CD4-positive, alpha-beta T cell treated with Interleukin-4 for 4 hours (primary cell): ENCODE measurements around the gene ERC1.

Experiments
- DNase-seq: peaks from one replicate; pipeline ENCODE4 v3.0.0-alpha.2; 2020

Gene ERC1

DNA sequence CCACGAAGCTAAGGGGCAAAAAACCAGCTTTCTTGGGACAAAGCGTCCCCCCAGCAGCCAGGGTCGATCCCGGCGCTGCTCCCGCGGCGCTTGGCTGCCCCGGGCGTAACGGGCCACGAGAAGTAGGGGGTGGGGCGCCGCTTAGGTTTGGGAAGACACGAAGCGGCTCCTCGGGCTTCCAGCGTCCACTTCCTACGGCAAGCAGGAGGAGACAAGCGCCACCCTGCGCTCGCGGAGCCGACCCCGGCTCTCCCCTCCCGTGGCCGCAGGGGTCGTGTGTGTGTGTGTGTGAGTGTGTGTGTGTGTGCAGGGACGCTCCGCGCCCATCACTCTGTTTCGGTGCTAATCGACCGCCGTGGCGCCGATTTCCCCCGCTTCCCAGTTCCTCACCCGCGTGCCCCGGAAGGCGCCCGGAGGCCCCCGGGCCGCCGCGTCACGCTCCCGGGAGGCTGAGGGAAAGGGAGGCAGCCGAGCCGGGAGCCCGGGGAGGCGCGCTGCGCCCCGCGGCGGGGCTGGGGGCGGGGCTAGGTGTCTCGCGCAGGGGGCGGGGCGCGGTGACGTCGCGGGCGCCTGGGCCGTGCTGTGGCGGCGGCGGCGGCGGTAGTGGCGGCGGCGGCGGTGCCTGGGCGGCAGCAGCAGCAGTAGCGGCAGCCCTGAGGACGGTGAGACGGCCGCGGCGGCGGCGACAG, at the start of gene ERC1:
ERC1 (plus strand) TSS at position 563 of the 689 bp plus-strand sequence. CDS start 36,681 bp downstream, outside the sequence.
- peak; percentile 78 for DNase-seq

DNA sequence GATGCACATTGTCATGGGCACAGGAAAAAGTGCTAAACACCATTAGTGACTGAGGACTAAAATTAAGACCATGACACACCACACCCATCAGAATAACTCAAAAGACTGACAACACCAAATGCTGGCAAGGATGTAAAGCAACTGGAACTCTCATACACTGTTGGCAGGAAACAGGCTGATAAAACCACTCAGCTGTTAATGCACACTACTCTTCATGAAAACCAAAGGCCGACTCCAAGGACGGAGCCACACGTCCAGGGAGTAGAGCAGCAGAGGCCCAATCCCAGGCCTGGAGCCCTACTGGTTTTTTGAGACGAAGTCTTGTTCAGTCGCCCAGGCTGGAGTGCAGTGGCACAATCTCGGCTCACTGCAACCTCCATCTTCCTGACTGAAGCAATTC, 48.0 kb upstream of the ERC1 start:
- DNase-seq: no peak

- DNase-seq: no peak
Observed at GRCh38 chr12:944211-944610, 46.8 kb upstream of the ERC1 start.

GRCh38 chr12:946212-946611, 44.8 kb upstream of the ERC1 start:
- DNase-seq: no peak

GRCh38 chr12:946631-947030, 44.4 kb upstream of the ERC1 start:
- no peak for DNase-seq

DNA sequence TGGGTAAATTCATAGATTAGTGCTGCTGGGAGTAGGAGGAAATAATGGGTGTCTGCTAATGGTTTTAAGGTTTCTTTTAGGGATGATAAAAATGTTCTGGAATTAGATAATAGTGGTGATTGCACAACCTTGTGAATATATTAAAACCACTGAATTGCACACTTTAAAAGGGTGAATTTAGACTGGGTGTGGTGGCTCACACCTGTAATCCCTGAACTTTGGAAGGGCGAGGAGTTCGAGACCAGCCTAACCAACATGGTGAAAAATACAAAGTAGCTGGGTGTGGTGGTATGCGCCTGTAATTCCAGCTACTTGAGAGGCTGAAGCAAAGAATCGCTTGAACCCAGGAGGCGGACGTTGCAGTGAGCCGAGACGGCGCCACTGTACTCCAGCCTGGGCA, 42.8 kb upstream of the ERC1 start:
- DNase-seq: no peak

GRCh38 chr12:949453-950191, 41.4 kb upstream of the ERC1 start, which contains the start of gene RAD52:
RAD52 (minus strand) TSS chr12:949694; CDS start chr12:933058, 16,636 bp downstream.
- peak; percentile 98 for DNase-seq

- DNase-seq: no peak
Observed at GRCh38 chr12:951176-951575, 39.8 kb upstream of the ERC1 start.

GRCh38 chr12:953776-954175, 37.2 kb upstream of the ERC1 start:
- DNase-seq: no peak

DNA sequence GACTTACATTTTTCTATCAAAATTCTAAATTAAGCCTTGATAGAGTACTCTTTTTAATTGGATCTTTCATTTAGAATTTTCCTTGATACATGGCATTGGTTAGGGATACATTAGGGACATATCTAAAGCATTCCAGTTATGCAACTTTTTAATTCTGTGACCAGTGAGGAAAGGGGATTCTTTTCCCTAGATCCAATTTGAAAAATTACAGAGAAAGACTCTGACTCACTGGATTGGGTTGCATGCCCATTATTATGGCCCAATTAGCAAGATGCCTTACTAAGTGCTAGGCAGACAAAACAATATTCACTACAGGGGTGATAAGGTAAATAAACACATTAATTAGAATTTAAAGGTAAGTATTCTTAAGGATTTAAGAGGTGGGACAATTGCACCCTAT, 36.3 kb upstream of the ERC1 start:
- DNase-seq: no peak

DNA sequence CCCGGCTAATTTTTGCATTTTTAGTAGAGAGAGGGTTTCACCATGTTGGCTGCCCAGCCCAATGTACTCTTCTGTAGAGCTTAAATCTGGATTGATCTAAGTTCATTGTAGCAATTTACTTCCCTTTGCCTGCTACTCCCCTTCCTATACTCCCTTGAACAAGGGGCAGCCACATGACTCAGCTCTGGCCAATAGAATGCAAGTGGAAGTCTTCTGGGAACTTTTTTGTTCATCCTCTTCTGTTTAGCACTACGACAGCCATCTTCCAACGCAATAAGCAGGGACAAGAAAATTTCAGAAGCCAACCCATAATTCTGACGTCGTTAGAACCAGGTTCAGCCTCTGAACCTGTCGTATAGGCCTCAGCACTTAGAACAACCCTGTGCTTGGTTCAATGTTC, 35.1 kb upstream of the ERC1 start:
- no peak for DNase-seq

GRCh38 chr12:958588-959123, 32.4 kb upstream of the ERC1 start:
- no peak for DNase-seq

GRCh38 chr12:966724-967123, 24.3 kb upstream of the ERC1 start:
- no peak for DNase-seq

DNA sequence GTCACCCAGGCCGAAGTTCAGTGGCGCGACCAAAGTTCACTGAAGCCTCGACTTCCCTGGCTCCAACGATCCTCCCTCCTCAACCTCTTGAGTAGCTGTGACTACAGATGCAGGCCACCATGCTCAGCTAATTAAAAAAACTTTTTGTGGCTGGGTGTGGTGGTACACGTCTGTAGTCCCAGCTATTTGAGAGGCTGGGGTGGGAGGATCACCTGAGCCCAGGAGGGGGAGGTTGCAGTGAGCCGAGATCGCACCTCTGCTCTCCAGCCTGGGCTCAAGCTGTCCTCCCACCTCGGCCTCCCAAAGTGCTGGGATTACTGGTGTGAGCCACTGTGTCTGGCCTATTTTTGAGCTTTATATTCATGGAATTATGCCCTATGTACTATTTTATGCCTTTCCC, 23.4 kb upstream of the ERC1 start:
- DNase-seq: no peak

DNA sequence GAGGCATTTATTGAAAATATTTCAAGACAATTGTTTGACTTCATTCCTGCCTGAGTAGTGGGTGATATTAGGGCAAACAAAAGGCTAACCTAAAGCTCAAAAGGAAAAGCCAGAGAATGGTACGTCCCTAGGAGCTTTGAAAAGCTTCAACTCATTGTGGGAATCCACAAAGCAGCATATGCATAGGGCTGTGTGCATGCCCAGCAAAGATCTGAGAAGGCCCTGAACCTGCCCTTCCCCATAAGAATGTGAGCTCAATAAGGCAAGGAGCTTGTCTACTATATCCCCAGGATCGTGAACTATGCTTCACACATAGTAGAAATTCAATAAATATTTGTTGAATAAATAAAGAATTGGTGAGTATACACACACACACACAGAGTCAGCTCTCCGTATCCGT, 22.5 kb upstream of the ERC1 start:
- DNase-seq: no peak

GRCh38 chr12:969821-970220, 21.2 kb upstream of the ERC1 start:
- DNase-seq: no peak

DNA sequence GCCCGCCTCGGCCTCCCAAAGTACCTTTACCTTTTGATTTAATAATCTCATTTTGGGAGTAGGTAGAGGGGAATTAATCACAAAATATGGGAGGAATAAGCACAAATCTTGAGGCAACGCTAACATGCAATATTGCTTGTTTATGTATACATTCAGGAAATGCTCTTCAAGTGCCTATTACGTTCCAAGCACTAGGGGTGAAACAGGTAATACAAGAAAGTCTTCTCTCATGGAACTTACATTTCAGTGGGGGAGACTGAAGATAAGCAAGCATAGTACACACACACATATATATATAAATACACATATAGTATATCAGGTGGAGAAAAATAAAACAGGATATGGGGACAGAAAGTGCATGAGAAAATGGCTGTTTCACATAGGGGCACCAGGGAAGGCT, 19.0 kb upstream of the ERC1 start:
- no peak for DNase-seq

DNA sequence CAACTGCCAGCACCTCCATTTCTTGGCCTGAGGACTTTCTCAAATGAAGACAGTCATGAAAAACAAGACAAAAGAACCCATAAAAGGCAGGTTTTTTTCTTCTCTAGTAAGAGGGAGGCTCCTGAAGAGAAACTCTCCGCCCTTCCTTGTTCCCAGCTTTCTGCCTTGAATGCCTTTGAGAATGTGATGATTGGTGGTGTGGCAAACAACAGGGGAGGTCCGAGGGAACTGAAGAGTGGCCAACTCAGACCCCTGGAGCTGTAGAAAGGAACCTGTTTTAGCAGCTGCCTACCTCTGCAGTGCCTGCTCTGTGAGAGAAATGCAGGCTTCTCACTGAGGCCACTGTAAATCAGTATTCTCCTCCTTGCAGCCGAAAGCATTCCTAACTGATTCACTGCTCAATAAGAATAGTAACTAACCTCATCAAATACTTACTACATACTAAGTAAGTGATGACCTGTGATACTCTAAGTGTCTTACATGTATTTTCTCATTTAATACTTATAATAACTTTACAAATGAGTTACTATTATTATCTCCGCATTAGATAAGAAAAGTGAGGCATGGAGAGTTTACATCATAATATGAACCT, 16.7 kb upstream of the ERC1 start:
- no peak for DNase-seq

GRCh38 chr12:976644-977043, 14.4 kb upstream of the ERC1 start:
- DNase-seq: no peak

DNA sequence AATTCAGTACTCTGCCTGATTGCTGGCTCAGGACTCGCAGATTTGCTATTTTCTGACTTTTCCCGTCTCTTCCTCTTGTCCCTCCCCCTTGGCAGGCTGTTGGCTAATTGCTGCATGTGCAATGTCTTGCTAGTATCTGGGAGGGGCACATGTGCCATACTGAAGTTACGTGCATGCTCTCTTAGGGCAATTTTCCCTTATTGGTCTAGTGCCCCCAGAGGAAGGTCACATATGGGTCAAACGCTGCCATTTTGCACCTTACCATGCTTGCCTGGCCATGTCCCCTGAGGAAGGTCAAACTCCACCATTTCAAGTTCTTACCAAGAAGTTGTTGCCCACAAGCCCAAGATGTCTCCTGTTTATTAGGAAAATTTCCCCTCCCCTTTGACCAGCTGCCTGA, 13.9 kb upstream of the ERC1 start:
- DNase-seq: no peak

DNA sequence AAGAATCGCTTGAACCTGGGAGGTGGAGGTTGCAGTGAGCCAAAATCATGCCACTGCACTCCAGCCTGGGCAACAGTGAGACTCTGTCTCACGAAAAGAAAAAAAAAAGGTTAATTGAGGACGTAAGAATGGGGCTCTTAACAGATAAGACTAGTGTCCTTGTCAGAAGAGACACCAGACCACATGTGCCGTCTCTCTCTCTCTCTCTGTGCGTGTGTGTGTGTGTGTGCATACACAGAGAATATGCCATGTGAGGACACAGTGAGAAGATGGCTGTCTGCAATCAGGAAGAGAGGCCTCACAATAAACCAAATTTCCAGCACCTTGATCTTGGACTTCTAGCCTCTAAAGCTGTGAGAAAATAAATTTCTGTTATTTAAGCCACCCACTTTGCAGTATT, 11.7 kb upstream of the ERC1 start:
- no peak for DNase-seq

- DNase-seq: no peak
Observed at GRCh38 chr12:981176-981828, 9.7 kb upstream of the ERC1 start.

DNA sequence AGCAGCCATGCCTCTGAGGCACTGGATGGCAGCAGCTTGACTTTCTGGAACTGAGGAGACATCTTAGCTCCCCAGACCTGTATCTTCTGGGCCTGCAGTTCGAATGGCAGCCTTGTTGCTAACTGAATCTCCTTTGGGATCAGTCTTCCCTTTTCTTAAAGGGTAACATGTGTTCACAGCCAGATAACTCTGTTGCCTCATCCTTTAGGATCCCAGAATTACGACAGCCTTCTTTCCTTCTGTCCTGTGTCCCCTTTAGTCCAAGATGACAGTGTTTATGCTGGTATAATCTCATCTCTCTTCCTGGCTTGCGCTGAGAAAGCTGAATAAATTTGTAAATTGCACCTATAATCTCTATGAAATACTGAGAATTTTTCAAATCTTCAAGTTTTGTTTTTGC, 9.1 kb upstream of the ERC1 start:
- DNase-seq: no peak
